Ovary (tissue), 3 donors: ENCODE measurements around the gene MMP21.

Experiments used
- CTCF ChIP-seq, 3 donors: fragments of 450-650 bp in 2 of 3; fragments of 200-600 bp in 1 of 3; IDR thresholded peaks; one replicate each; pipeline versions ENCODE4 v1.5.1 to v1.8.0; 2016 to 2022; ENCODE audit warnings: antibody characterized with exemption in 3 of 3, mild to moderate bottlenecking in 1 of 3
- POLR2A ChIP-seq: fragments of 450-650 bp; IDR thresholded peaks from one replicate; pipeline ENCODE4 v1.6.1; 2017; ENCODE audit warnings: antibody characterized with exemption, mild to moderate bottlenecking, moderate library complexity
- donor health status: DM: no; HTN: no; CAD: no.

- no peak for TF ChIP-seq CTCF (IDR thresholded peaks at IDR 0.05)
- no peak for TF ChIP-seq POLR2A
Measured at GRCh38 chr10:125765835-125766234, 9.8 kb downstream of the MMP21 start.
